ENCODE results near the gene REEP1. TPM values are rescaled to one million over a fixed set of nuclear protein-coding genes. Genes with fewer than 3 reads are reported as not detected.

Gene REEP1
- total RNA-seq, 5 donors from 2014 or later (not counting 1 experiment from before 2014, with no cell fraction given), result 0.12 to 1.0 (median 0.18) TPM; not detected in 1

- no peak overlapping the region for H3K27ac ChIP-seq (ENCODE audit: low read length)
- ATAC-seq (replicated peaks in 1 of 4) (no peak), DNase-seq (peak in 1 of 35 experiments; percentile 11)
- H3K27ac Mint-ChIP-seq, result peak overlapping the region in 1 of 2 donors; percentile 32
- no peaks in the 10 kb centered on the region for H3K27me3 ChIP-seq (replicated peaks in 1 of 2; ENCODE audit: control insufficient read depth in 2 of 2, extremely low read depth in 1 of 2, insufficient read depth in 2 of 2, low read length in 1 of 2)
- peaks cover 0 to 61% of the 10 kb centered on the region in 2 donors for H3K36me3 ChIP-seq (ENCODE audit: control insufficient read depth in 2 of 2, extremely low read depth in 1 of 2, insufficient read depth in 1 of 2, low read length in 1 of 2)
- H3K4me3 ChIP-seq (ENCODE audit: control insufficient read depth in 1 of 2, extremely low read depth in 1 of 2, low read length in 1 of 2), result no peak overlapping the region
- H3K9me3 ChIP-seq, result no peaks in the 10 kb centered on the region
- peaks cover 10 to 18% (median 10%) of the 10 kb centered on the region in 3 donors for H3K4me1 Mint-ChIP-seq
- no peaks in the 10 kb centered on the region for H3K9me3 Mint-ChIP-seq
- POLR2A ChIA-PET, result no interaction called here
- H3K4me1 ChIP-seq (ENCODE audit: control insufficient read depth in 1 of 2, extremely low read depth in 1 of 2, insufficient read depth in 2 of 2, low read length in 2 of 2), result no peaks in the 10 kb centered on the region
- CTCF ChIA-PET, result no interaction called here
- H3K4me3 Mint-ChIP-seq, result no peak overlapping the region
- WGBS (ENCODE audit: insufficient coverage), result no CpG with 5 or more reads among the region's 4 CpGs
- H3K27me3 Mint-ChIP-seq, result no peaks in the 10 kb centered on the region
- H3K36me3 Mint-ChIP-seq, result peaks cover 50% of the 10 kb centered on the region
Measured at GRCh38 chr2:86170449-86170848, 167.0 kb downstream of the REEP1 start.

Other genes starting within 250 kb of the REEP1 start
- gene POLR1A, start 231.7 kb downstream of the REEP1 start, total RNA-seq, result 10 to 100 TPM; 22.0 to 28.7 (median 25.7) TPM
- 100 to 1,000 TPM; 145 to 153 (median 151) TPM for gene PTCD3, start 231.4 kb downstream of the REEP1 start, total RNA-seq
- 10 to 100 TPM; 71.0 to 93.5 (median 75.2) TPM for gene IMMT, start 142.2 kb downstream of the REEP1 start, total RNA-seq
- gene MRPL35, start 138.2 kb downstream of the REEP1 start, total RNA-seq, result 10 to 100 TPM in 4 of 5 donors, 1 to 10 TPM in 1; 6.4 to 25.9 (median 21.8) TPM
- 100 to 1,000 TPM; 140 to 168 (median 145) TPM for gene KDM3A, start 103.7 kb upstream of the REEP1 start, total RNA-seq
- 10 to 100 TPM; 65.0 to 82.5 (median 68.5) TPM for gene CHMP3, start 225.8 kb upstream of the REEP1 start, total RNA-seq

All from T-cell (primary cell).